Neural cell (in vitro differentiated cells): ENCODE data around the gene TCTN3.

Experiments used
- EP300 ChIP-seq: fragments of 450-650 bp; conservative IDR thresholded peaks from 2 replicates; pipeline ENCODE4 v1.6.1; 2014; ENCODE audit warnings: antibody characterized with exemption, mild to moderate bottlenecking, moderate library complexity; ENCODE audit not compliant: poor library complexity, severe bottlenecking
- EZH2 ChIP-seq: fragments of 200-600, 300-800 bp; shearing (Covaris generic), sonication (generic); IDR thresholded peaks from 2 replicates; pipeline ENCODE4 v1.6.1; 2014; ENCODE audit warnings: antibody characterized with exemption, low read length, borderline replicate concordance, mild to moderate bottlenecking; ENCODE audit not compliant: insufficient read depth, poor library complexity, severe bottlenecking
- MXI1 ChIP-seq: fragments of 450-650 bp; conservative IDR thresholded peaks from 2 replicates; pipeline ENCODE4 v1.6.1; 2014; ENCODE audit warnings: antibody characterized with exemption, mild to moderate bottlenecking; ENCODE audit not compliant: poor library complexity, severe bottlenecking
- POLR2AphosphoS5 ChIP-seq: IDR thresholded peaks from 2 replicates; pipeline ENCODE4 v1.6.1; 2012
- SMC3 ChIP-seq: fragments of 450-650 bp; conservative IDR thresholded peaks from 2 replicates; pipeline ENCODE4 v1.6.1; 2014; ENCODE audit warnings: antibody characterized with exemption, mild to moderate bottlenecking, moderate library complexity; ENCODE audit not compliant: poor library complexity
- TAF1 ChIP-seq: IDR thresholded peaks from 2 replicates; pipeline ENCODE4 v1.6.1; 2012; ENCODE audit warnings: low read depth
- TF ChIP-seq, protein P1 (sequence below): fragments of 450-650 bp; IDR thresholded peaks from 2 replicates; pipeline ENCODE4 v1.5.1; 2014; ENCODE audit warnings: antibody characterized with exemption, mild to moderate bottlenecking, moderate library complexity; ENCODE audit not compliant: poor library complexity, severe bottlenecking
- TF ChIP-seq, protein P2 (sequence below): IDR thresholded peaks from 2 replicates; pipeline ENCODE4 v1.6.1; 2012; ENCODE audit warnings: borderline replicate concordance

DNA sequence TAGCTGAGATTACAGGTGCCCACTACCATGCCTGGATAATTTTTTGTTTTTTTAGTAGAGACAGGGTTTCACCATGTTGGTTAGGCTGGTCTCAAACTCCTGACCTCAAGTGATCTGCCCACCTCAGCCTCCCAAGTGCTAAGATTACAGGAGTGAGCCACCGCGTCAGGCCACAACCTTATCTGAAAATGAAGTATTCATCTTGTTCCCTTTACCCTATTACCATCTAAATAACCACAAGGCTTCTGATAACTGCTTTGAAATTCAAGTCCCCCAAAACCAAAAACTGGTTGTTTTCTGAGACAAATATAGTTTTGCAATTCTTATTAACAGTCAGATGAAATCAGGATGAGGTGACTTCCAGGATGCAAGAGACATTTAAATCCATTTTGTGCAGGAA is 2.4 kb downstream of the TCTN3 start:
- no peak for TF ChIP-seq EP300
- TF ChIP-seq, protein P1, sequence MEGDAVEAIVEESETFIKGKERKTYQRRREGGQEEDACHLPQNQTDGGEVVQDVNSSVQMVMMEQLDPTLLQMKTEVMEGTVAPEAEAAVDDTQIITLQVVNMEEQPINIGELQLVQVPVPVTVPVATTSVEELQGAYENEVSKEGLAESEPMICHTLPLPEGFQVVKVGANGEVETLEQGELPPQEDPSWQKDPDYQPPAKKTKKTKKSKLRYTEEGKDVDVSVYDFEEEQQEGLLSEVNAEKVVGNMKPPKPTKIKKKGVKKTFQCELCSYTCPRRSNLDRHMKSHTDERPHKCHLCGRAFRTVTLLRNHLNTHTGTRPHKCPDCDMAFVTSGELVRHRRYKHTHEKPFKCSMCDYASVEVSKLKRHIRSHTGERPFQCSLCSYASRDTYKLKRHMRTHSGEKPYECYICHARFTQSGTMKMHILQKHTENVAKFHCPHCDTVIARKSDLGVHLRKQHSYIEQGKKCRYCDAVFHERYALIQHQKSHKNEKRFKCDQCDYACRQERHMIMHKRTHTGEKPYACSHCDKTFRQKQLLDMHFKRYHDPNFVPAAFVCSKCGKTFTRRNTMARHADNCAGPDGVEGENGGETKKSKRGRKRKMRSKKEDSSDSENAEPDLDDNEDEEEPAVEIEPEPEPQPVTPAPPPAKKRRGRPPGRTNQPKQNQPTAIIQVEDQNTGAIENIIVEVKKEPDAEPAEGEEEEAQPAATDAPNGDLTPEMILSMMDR, result no peak
- TF ChIP-seq EZH2, result no peak
- no peak for TF ChIP-seq TAF1
- no peak for TF ChIP-seq POLR2AphosphoS5
- TF ChIP-seq, protein P2, sequence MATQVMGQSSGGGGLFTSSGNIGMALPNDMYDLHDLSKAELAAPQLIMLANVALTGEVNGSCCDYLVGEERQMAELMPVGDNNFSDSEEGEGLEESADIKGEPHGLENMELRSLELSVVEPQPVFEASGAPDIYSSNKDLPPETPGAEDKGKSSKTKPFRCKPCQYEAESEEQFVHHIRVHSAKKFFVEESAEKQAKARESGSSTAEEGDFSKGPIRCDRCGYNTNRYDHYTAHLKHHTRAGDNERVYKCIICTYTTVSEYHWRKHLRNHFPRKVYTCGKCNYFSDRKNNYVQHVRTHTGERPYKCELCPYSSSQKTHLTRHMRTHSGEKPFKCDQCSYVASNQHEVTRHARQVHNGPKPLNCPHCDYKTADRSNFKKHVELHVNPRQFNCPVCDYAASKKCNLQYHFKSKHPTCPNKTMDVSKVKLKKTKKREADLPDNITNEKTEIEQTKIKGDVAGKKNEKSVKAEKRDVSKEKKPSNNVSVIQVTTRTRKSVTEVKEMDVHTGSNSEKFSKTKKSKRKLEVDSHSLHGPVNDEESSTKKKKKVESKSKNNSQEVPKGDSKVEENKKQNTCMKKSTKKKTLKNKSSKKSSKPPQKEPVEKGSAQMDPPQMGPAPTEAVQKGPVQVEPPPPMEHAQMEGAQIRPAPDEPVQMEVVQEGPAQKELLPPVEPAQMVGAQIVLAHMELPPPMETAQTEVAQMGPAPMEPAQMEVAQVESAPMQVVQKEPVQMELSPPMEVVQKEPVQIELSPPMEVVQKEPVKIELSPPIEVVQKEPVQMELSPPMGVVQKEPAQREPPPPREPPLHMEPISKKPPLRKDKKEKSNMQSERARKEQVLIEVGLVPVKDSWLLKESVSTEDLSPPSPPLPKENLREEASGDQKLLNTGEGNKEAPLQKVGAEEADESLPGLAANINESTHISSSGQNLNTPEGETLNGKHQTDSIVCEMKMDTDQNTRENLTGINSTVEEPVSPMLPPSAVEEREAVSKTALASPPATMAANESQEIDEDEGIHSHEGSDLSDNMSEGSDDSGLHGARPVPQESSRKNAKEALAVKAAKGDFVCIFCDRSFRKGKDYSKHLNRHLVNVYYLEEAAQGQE, result no peak
- TF ChIP-seq MXI1, result no peak
- TF ChIP-seq SMC3, result no peak
